Panc1 (cell line): Measurements from ENCODE around the gene TBCD. TPM values are rescaled to one million over a fixed set of nuclear protein-coding genes. Genes with fewer than 3 reads are reported as not detected.

Experiments
- ATAC-seq: fragments of 200-7000 bp; cut with Tn5 transposase; 2 replicates; pipeline ENCODE4 v1.9.1; 2020; ENCODE audit warnings: mild to moderate bottlenecking, moderate library complexity
- BruUV-seq: library from RNA; stranded (reverse); fragments of 400-500 nt; replicated peaks from 2 replicates; lab custom pipeline; 2021; lab: Mats Ljungman, UMichigan
- CTCF ChIA-PET: fragments of 300-600 bp; sonication (Branson Sonifier 250); formaldehyde crosslinking; loops from one replicate; lab custom pipeline; 2022; ENCODE audit warnings: antibody characterized with exemption; lab: Charles Lee
- POLR2A ChIA-PET: fragments of 300-600 bp; sonication (Branson Sonifier 250); formaldehyde crosslinking; loops from one replicate; lab custom pipeline; 2022; ENCODE audit warnings: antibody characterized with exemption; lab: Charles Lee
- DNase-seq: peaks from one replicate; pipeline ENCODE4 v3.0.0-alpha.2; 2010; ENCODE audit warnings: low read depth, low spot score
- H3K27ac ChIP-seq: 2 replicates; pipeline ENCODE4 v1.5.1; 2011; ENCODE audit warnings: mild to moderate bottlenecking, low read length, inconsistent platforms
- H3K27me3 ChIP-seq: fragments of 200-500 bp; sonication (Bioruptor generic); 2 replicates; pipeline ENCODE4 v1.6.0; 2014; ENCODE audit warnings: low read length, inconsistent platforms; ENCODE audit not compliant: control insufficient read depth, insufficient read depth
- H3K36me3 ChIP-seq: fragments of 200-500 bp; sonication (Bioruptor generic); 2 replicates; pipeline ENCODE4 v1.5.1; 2014; ENCODE audit warnings: inconsistent platforms, mild to moderate bottlenecking, low read length, moderate library complexity; ENCODE audit not compliant: control insufficient read depth, insufficient read depth
- H3K4me1 ChIP-seq: 2 replicates; pipeline ENCODE4 v1.5.1; 2011; ENCODE audit warnings: inconsistent platforms, mild to moderate bottlenecking, low read length, moderate library complexity; ENCODE audit not compliant: control insufficient read depth, insufficient read depth
- H3K4me3 ChIP-seq, 2 experiments: 2 replicates each; pipeline ENCODE4 v1.5.1; 2011 to 2012; ENCODE audit warnings: low read depth in 2 of 2, low read length in 2 of 2, mild to moderate bottlenecking in 2 of 2, inconsistent platforms in 1 of 2, moderate library complexity in 1 of 2
- H3K9me3 ChIP-seq: fragments of 200-500 bp; sonication (Bioruptor generic); 2 replicates; pipeline ENCODE4 v1.5.1; 2014; ENCODE audit warnings: low read depth, mild to moderate bottlenecking, inconsistent platforms, low read length, moderate library complexity; ENCODE audit not compliant: control insufficient read depth, insufficient read depth
- CTCF ChIP-seq: fragments of 450-650 bp; IDR thresholded peaks from 2 replicates; pipeline ENCODE4 v1.5.1; 2017; ENCODE audit warnings: mild to moderate bottlenecking
- POLR2AphosphoS5 ChIP-seq: IDR thresholded peaks from 2 replicates; pipeline ENCODE4 v1.6.1; 2012; ENCODE audit warnings: mild to moderate bottlenecking, low read depth, low read length, moderate library complexity
- SIN3A ChIP-seq: IDR thresholded peaks from 2 replicates; pipeline ENCODE4 v1.6.1; 2012; ENCODE audit warnings: low read depth, mild to moderate bottlenecking, low read length, moderate library complexity, borderline replicate concordance; ENCODE audit not compliant: insufficient read depth
- TCF7L2 ChIP-seq: IDR thresholded peaks from 2 replicates; pipeline ENCODE4 v1.6.1; 2011; ENCODE audit warnings: mild to moderate bottlenecking, low read depth, low read length, inconsistent platforms
- in situ Hi-C: cut with HindIII; loops from 2 replicates; pipeline ENCODE4 v1.10.0; 2016; ENCODE audit warnings: low sequenced_read_pairs, low pct_unique_long_range_greater_than_20kb
- intact Hi-C: fragments of 100-400 bp; cut with micrococcal nuclease; formaldehyde crosslinking; loops from one replicate; pipeline ENCODE4 v1.10.0; 2022; ENCODE audit not compliant: unreplicated experiment
- total RNA-seq: library from RNA; stranded (reverse); gene quantifications from one replicate; pipeline ENCODE4 v1.2.1, GENCODE V29; 2021; ENCODE audit not compliant: unreplicated experiment
- TF ChIP-seq, protein P1 (sequence below), 2 experiments: IDR thresholded peaks; 2 replicates each; pipeline ENCODE4 v1.6.1; 2011 to 2012; ENCODE audit warnings: low read depth in 2 of 2, control low read depth in 1 of 2, low read length in 1 of 2, mild to moderate bottlenecking in 1 of 2, moderate library complexity in 1 of 2; ENCODE audit not compliant: insufficient read depth in 1 of 2

The TBCD gene
- total RNA-seq, 1 experiment from 2014 or later = 186 TPM

GRCh38 chr17:82871776-82872561 is 120.1 kb downstream of the TBCD start:
- DNase-seq = no peak
- ChIA-PET POLR2A (no interaction called here), CTCF (no interaction called here)
- no peaks in the 10 kb centered on the region for H3K9me3 ChIP-seq
- no peak overlapping the region for H3K27ac ChIP-seq
- no TSS peak for BruUV-seq
- no peaks in the 10 kb centered on the region for H3K4me1 ChIP-seq
- in situ Hi-C loops (no loop called here), intact Hi-C loops (no loop called here)
- ATAC-seq = no peak
- no peaks in the 10 kb centered on the region; the same call in 1 of the 2 replicates for H3K36me3 ChIP-seq
- no peaks in the 10 kb centered on the region for H3K27me3 ChIP-seq
- H3K4me3 ChIP-seq = no peak overlapping the region
- TF ChIP-seq SIN3A (no peak), CTCF (no peak), TCF7L2 (no peak)
- TF ChIP-seq, protein P1, sequence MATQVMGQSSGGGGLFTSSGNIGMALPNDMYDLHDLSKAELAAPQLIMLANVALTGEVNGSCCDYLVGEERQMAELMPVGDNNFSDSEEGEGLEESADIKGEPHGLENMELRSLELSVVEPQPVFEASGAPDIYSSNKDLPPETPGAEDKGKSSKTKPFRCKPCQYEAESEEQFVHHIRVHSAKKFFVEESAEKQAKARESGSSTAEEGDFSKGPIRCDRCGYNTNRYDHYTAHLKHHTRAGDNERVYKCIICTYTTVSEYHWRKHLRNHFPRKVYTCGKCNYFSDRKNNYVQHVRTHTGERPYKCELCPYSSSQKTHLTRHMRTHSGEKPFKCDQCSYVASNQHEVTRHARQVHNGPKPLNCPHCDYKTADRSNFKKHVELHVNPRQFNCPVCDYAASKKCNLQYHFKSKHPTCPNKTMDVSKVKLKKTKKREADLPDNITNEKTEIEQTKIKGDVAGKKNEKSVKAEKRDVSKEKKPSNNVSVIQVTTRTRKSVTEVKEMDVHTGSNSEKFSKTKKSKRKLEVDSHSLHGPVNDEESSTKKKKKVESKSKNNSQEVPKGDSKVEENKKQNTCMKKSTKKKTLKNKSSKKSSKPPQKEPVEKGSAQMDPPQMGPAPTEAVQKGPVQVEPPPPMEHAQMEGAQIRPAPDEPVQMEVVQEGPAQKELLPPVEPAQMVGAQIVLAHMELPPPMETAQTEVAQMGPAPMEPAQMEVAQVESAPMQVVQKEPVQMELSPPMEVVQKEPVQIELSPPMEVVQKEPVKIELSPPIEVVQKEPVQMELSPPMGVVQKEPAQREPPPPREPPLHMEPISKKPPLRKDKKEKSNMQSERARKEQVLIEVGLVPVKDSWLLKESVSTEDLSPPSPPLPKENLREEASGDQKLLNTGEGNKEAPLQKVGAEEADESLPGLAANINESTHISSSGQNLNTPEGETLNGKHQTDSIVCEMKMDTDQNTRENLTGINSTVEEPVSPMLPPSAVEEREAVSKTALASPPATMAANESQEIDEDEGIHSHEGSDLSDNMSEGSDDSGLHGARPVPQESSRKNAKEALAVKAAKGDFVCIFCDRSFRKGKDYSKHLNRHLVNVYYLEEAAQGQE (IDR thresholded peaks at IDR 0.05; ENCODE audit: insufficient read depth in 1 of 2, low read depth in 2 of 2, low read length in 1 of 2) = no peak

GRCh38 chr17:82872591-82873520 is 121.0 kb downstream of the TBCD start:
- ChIA-PET POLR2A (no interaction called here), CTCF (no interaction called here)
- Histone ChIP-seq H3K36me3 (no peaks in the 10 kb centered on the region; the same call in 1 of the 2 replicates), H3K27me3 (no peaks in the 10 kb centered on the region), H3K27ac (no peak overlapping the region), H3K4me3 (no peak overlapping the region), H3K4me1 (no peaks in the 10 kb centered on the region), H3K9me3 (no peaks in the 10 kb centered on the region)
- ATAC-seq (no peak), DNase-seq (no peak)
- in situ Hi-C loops (no loop called here), intact Hi-C loops (no loop called here)
- no peak for TF ChIP-seq TCF7L2
- no peak for TF ChIP-seq CTCF
- no peak for TF ChIP-seq SIN3A
- TF ChIP-seq, protein P1 (IDR thresholded peaks at IDR 0.05; ENCODE audit: insufficient read depth in 1 of 2, low read depth in 2 of 2, low read length in 1 of 2) = no peak
- TF ChIP-seq POLR2AphosphoS5 = no peak
- no TSS peak for BruUV-seq
